Sigmoid colon (tissue), 4 donors: Measurements from ENCODE around the gene TMEM53.

Source experiments
- CTCF ChIP-seq, 4 experiments: fragments of 450-650 bp in 3 of 4; fragments of 200-600 bp in 1 of 4; IDR thresholded peaks; one replicate each; pipeline ENCODE4 v1.5.1; 2016 to 2019; ENCODE audit warnings: antibody characterized with exemption in 4 of 4, mild to moderate bottlenecking in 3 of 4, moderate library complexity in 2 of 4
- EP300 ChIP-seq, 4 donors: sonication (generic); formaldehyde crosslinking; IDR thresholded peaks; one replicate each; pipeline ENCODE4 v1.6.1; 2017; ENCODE audit warnings: antibody characterized with exemption in 4 of 4
- POLR2A ChIP-seq, 2 donors: fragments of 450-650 bp; IDR thresholded peaks; one replicate each; pipeline ENCODE4 v1.6.1; 2016; ENCODE audit warnings: antibody characterized with exemption in 2 of 2, mild to moderate bottlenecking in 2 of 2, moderate library complexity in 2 of 2

GRCh38 chr1:44685218-44685617 is 10.9 kb upstream of the TMEM53 start:
- TF ChIP-seq POLR2A (IDR thresholded peaks at IDR 0.05) (no peak), CTCF (IDR thresholded peaks at IDR 0.05) (no peak), EP300 (IDR thresholded peaks at IDR 0.05) (no peak)
